HG03520 (cell line): Measurements from ENCODE around the gene MEFV.
A peak's percentile ranks its signal among the peaks of the same experiment; 100 is the strongest.
"Not testable (repeated sequence)": the region's sequence is repeated elsewhere in the genome, so short reads cannot be mapped to it uniquely, and the experiment has no call there.

ENCODE experiments used
- ATAC-seq: cut with Tn5 transposase; IDR thresholded peaks from one replicate; pipeline ENCODE4 v1.9.1; 2021; ENCODE audit warnings: mild to moderate bottlenecking, moderate library complexity; ENCODE audit not compliant: unreplicated experiment

Gene MEFV

GRCh38 chr16:3256146-3256865 is at the start of gene MEFV:
Gene MEFV, minus strand, starts transcription at chr16:3256633. Its CDS starts 46 bp downstream, at chr16:3256587.
- no peak for ATAC-seq

GRCh38 chr16:3306078-3306477 is 49.6 kb upstream of the MEFV start:
- no peak for ATAC-seq

- peak; percentile 89 for ATAC-seq
Measured at GRCh38 chr16:3305109-3306068, 49.0 kb upstream of the MEFV start, which contains the start of the genes TIGD7 and ZNF75A. Gene TIGD7, minus strand, starts transcription at chr16:3305430. Its CDS starts 4,816 bp downstream, at chr16:3300614. Gene ZNF75A, plus strand, starts transcription at chr16:3305497. Its CDS starts 2,932 bp downstream, at chr16:3308429.

- no peak for ATAC-seq
Measured at GRCh38 chr16:3304370-3304769, 47.9 kb upstream of the MEFV start.

GRCh38 chr16:3295783-3296182 is 39.4 kb upstream of the MEFV start:
- no peak for ATAC-seq

- ATAC-seq: no peak
Measured at GRCh38 chr16:3295209-3295608, 38.8 kb upstream of the MEFV start.

- no peak for ATAC-seq
Measured at GRCh38 chr16:3292604-3293003, 36.2 kb upstream of the MEFV start.

- ATAC-seq: no peak
Measured at GRCh38 chr16:3289998-3290673, 33.7 kb upstream of the MEFV start.

GRCh38 chr16:3285131-3285530 is 28.7 kb upstream of the MEFV start:
- ATAC-seq: no peak

- ATAC-seq: no peak
Measured at GRCh38 chr16:3283543-3284447, 27.4 kb upstream of the MEFV start.

- peak; percentile 63 for ATAC-seq
Measured at GRCh38 chr16:3282730-3283542, 26.5 kb upstream of the MEFV start, which contains the start of gene ZNF263. Gene ZNF263, plus strand, starts transcription at chr16:3283491. Its CDS starts 328 bp downstream, at chr16:3283819.

- peak; percentile 21 for ATAC-seq
Measured at GRCh38 chr16:3282103-3282729, 25.8 kb upstream of the MEFV start.

- no peak for ATAC-seq
Measured at GRCh38 chr16:3281222-3281820, 24.9 kb upstream of the MEFV start.

GRCh38 chr16:3276679-3277078 is 20.2 kb upstream of the MEFV start:
- no peak for ATAC-seq

GRCh38 chr16:3274947-3275346 is 18.5 kb upstream of the MEFV start:
- ATAC-seq: no peak

- ATAC-seq: no peak
Measured at GRCh38 chr16:3274490-3274889, 18.1 kb upstream of the MEFV start.

GRCh38 chr16:3271281-3271680 is 14.8 kb upstream of the MEFV start:
- ATAC-seq: not testable (repeated sequence)

GRCh38 chr16:3270718-3271117 is 14.3 kb upstream of the MEFV start:
- not testable (repeated sequence) for ATAC-seq
